A673 (cell line): ENCODE measurements around the gene DLG2.

Source experiments
- CTCF ChIP-seq: fragments of 300-800, 200-600 bp; sonication (generic); conservative IDR thresholded peaks from 2 replicates; pipeline ENCODE4 v1.5.1; 2017; ENCODE audit warnings: low read depth, mild to moderate bottlenecking, antibody characterized with exemption, low read length, moderate library complexity, mixed read lengths
- EZH2 ChIP-seq: fragments of 200-600 bp; sonication (generic); IDR thresholded peaks from 2 replicates; pipeline ENCODE4 v1.6.1; 2017; ENCODE audit warnings: borderline replicate concordance, low read depth, mild to moderate bottlenecking, mixed read lengths, antibody characterized with exemption, low read length; ENCODE audit not compliant: poor library complexity, severe bottlenecking

GRCh38 chr11:83734120-83734519 is 1893.0 kb downstream of the DLG2 start:
- TF ChIP-seq CTCF (no peak), EZH2 (no peak)
